Glomerular visceral epithelial cell (primary cell): Measurements from ENCODE around the gene EMILIN3.

Source experiments
- DNase-seq: peaks from one replicate; pipeline ENCODE4 v3.0.0-alpha.2; 2016; ENCODE audit errors: extremely low spot score

The EMILIN3 gene

GRCh38 chr20:41364236-41364855 lies 2.3 kb downstream of the EMILIN3 start:
- no peak for DNase-seq

DNA sequence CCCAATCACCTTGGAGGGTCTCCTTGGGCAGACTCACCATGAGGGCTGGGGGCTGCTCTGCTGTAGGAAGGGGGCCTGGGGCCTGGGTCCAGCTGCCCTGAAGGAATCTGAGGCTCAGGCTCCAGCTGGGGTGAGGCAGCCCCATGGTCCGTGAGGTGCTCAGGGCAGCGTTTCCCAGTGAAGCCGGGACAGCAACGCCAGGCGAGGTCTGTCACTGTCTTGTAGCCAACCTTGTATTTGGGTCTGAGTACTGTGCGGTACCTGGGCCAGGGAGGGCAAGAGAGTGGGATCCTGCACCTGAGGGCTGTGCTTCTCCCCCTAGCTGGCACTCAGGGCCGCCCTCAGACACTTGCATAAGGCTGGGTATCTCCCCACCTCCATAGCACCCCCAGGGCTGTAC lies 3.0 kb downstream of the EMILIN3 start:
- no peak for DNase-seq

DNA sequence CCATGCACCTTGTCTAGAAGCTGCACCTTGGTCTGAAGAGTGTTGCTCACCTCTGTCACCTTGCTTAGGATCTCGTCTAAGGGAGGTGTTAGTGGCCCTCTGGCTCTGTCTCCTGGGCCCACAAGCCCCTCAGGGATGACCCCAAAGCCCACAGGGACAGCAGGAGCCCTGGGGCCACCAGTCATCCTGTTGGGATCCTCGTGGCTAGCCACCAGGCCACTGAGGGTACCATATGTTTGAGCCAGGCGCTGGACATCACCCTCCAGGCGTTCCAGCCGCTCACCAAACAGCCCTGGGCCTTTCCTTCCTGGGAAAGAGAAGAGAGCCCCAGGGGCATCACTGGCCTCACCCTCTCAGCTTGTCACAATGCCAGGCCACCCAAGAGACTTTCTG lies 3.9 kb downstream of the EMILIN3 start:
- no peak for DNase-seq

DNA sequence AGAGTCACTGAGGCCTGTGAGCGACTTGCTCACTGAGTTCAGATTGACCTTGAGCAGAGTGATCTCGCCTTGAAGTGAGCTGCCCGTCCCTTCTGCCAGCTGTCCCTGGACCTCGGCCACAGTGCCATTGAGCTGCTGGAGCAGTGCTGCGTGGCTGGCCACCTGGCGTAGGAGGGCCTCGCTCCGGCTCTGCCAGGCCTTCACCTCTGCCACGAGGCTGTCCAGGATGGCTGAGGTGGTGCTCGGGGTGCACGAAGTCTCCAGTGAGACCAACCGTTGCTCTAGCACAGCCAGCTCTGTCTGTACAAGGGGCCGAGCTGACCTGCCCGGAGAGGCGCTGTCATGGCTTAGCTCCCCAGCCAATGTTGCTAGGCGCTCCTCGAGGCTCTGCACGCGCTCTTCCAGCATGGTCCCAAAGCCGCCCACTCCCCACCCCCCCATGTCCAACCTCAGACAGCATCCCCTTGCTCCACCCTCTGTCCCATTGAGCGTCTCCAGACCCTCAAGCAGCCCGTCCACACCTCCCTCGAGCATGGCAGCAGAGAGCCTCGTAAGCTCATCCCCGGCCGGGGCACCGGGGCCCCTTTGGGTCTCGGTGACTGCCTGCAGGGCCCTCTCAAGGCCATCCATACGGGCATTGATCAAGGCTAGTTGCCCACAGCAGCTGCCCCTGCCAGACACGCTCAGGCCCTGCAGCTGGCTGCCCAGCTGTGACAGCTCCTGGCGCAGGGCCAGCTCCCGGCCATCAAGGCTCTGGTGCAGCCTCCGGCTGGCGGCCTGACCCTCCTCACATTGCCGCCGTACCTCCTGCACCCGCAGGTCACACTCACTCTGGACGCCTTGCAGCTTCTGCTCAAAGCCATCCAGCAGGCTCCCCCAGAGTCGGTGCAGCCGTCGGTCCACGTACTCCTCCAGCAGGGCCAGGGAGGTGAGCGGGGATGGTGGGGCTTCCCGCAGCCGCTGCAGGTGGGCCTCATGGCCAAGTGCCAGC lies 4.6 kb downstream of the EMILIN3 start:
- DNase-seq = no peak

DNA sequence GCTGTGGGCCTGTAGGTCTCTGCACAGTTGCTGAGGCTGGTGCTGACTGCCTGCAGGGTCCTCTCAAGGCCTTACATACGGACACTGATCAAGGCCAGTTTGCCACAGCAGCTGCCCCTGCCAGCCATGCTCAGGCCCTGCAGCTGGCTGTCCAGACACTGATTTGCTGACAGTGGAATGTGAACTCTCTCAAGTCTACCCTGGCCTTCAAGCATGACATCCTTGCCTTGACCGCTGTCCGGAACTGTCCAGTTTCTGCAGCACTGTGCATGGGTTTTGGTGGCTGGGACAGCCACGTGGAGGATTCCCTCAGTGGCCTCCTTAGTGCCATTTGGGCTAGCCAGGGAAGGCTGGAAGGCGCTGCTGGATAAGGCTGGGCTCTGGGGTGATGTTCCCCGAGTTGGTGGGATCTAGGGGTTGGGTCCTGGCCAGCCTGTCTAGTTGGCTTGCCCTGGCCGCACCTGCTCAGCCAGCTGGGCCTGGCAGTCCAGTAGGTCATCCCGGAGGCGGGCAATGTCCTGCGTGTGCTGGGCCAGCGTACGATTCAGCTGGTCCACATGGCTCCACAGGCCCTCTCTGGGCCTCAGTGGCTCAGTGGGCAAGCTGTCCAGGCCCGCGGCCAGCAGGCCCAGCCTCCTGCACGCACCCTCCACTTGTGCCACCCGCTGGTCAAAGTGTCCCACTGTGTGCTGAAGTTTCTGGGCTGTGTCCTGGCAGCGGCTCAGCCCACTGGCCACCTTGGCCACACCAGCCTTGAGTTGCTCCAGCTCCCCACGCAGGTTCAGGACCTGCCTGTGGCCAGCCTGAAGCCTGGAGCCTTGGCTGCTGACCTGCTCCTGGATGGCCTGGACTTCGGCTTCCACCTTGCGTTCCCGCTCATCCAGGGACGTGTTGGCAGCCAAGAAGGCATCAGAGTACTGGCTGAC lies 5.5 kb downstream of the EMILIN3 start:
- DNase-seq = no peak

DNA sequence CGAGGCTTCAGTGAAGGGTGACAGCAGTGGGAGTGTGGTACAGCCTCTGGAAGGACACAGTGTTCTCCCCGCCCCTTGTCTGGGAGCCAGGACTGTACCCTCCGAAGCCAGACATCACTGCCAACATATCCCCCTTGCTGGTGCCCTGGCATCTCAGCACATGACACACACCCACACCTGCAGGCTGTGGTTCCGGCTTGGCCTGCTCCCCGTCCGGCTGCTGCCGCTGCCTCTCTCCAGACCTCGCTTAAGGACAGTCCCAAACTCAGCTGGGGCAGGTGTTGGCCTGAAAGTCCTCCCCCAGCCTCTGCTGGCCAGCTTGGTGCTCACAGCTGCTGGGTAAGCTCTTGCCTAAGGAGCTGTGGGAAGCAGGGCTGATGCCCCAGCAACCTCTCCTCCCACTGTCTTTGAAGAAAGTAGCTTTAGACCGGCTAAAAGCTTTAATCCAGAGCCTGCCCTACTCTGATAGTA lies 7.0 kb downstream of the EMILIN3 start:
- no peak for DNase-seq

GRCh38 chr20:41358717-41359116 lies 7.9 kb downstream of the EMILIN3 start:
- no peak for DNase-seq

- DNase-seq = no peak
Measured at GRCh38 chr20:41358230-41358629, 8.4 kb downstream of the EMILIN3 start.

GRCh38 chr20:41357424-41358163 lies 9.0 kb downstream of the EMILIN3 start:
- no peak for DNase-seq

- no peak for DNase-seq
Measured at GRCh38 chr20:41356951-41357350, 9.7 kb downstream of the EMILIN3 start.

DNA sequence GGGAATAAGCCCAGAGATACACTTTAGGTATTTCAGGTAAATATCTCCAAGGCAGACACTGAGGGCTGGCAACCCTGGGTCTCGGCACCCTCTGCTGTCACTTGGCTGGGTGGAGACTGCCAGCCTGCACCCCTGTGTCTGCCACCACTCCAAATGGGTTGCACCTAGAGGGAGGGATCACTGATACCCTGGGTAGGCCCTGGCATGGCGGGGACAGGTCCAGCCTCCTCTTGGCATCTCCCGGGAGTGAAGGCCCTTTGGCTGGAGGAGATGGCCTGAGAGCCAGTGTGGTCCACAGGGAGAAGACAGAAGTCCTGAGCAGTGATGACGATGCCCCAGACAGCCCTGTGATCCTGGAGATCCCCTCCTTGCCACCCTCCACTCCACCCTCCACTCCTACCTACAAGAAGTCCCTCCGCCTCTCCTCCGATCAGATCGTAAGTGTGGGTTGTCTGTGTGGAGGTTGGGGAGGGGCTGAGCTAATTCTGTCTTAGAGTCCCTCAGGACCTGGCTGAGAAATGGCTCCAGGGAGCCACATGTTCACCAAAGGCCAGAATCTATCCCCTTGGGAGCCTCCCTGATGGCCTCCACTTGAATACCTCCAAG lies 10.9 kb downstream of the EMILIN3 start:
- DNase-seq = no peak

GRCh38 chr20:41355192-41355591 lies 11.4 kb downstream of the EMILIN3 start:
- no peak for DNase-seq

DNA sequence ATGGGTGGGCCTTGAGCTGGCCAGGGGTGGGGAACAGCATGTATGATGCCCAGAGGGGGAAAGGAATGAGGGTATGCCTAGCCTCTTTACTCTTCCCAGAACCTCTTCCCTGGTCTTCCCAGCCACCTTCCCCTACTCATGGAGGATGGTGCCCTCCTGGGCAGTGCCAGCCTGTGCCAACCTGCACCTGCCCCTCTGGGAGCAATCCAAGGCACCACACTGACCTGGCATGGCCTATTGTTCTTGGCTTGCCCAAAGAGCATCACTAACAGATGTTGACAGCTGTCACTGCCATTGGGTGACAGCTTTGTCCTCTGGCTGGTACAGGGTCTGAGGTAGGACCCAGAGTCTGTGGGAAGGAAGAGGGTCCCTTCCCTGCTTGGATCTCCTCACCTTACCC lies 13.1 kb downstream of the EMILIN3 start:
- DNase-seq = no peak

GRCh38 chr20:41352666-41353065 lies 14.0 kb downstream of the EMILIN3 start:
- DNase-seq = no peak

DNA sequence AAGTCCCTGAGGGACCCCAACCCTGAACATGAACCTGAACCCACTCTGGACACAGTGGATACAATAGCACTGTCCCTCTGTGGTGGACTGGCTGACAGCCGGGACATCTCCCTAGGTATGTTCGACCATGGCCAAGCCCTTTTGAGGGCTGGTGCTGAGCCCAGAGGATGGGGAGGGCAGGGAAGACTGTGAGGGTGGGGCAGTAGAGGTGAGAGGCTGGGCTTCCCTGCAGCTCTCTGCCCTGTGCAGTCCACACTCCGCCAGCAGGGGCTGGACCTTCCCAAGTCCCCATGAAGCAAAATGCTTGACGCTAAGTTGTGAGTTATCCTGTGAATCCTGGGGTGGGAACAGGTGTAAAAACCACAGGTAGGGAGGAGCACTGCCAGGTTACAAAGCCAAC lies 14.5 kb downstream of the EMILIN3 start:
- no peak for DNase-seq

DNA sequence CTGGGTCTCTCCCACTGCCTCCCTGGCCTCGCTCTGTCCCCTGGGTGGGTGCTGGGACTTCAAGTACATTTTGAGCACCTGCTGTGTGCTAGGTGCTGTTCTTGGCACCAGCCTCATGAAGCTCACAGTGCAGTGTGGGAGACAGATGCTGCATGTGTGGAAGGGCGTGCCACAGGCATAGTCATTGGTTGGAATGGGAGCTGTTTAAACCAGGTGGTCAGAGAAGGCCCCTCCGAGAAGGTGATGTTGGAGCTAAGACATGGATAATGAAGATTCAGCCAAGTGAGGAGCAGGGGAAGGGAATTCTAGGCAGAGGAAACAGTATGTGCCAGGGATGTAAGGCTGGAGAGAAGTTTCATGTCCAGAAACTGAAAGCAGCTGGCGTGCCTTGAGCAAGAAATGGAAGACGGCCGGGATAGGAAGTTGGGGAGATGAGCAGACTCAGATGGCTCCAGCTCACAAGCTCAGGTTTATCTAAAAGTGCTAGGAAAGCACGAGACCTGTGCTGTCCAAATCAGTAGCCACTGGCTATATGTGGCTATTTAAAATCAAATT lies 16.1 kb downstream of the EMILIN3 start:
- DNase-seq = no peak

DNA sequence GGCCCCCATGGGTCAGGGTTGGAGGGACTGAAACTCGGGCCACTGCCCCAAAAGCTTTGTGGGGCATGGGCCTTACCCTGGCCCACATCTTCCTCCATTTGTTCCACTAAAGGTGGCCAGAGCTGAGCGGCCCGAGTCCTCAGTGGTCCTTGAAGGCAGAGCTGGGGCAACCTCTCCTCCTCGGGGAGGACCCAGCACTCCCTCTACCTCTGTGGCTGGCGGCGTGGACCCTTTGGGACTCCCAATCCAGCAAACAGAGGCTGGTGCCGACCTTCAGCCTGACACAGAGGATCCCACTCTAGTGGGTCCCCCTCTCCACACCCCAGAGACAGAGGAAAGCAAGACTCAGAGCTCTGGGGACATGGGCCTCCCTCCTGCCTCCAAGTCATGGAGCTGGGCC lies 16.7 kb downstream of the EMILIN3 start:
- DNase-seq = no peak

GRCh38 chr20:41349266-41349665 lies 17.4 kb downstream of the EMILIN3 start:
- no peak for DNase-seq

DNA sequence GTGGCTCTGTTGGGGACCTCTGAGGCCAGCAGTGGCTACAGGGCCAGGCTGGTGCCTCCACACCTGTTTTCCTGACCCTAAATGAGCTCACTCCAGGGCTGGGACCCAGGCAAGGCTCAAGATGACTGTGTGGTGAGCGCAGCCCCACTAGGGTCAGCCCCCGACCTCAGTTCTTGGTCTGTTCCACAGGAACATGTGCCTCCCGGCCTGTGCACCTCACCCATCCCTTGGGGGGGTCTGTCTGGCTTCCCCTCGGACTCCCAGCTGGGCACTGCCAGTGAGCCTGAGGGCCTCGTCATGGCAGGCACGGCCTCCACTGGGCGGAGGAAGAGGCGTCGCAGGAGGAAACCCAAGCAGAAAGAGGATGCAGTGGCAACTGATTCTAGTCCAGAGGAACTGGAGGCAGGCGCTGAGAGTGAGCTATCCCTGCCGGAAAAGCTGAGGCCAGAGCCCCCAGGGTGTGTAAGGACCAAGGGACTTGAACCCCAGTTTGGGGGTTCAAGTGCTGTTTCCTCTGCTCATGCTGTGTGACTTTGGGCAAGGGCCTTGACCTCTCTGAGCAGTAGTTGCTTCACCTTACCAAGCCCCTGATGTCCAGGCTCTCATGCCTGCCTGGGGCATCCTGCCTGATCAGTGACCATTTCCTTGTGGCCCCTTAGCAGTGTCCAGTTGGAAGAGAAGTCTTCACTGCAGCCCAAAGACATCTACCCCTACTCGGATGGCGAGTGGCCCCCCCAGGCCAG lies 18.0 kb downstream of the EMILIN3 start:
- no peak for DNase-seq
